Esophagus muscularis mucosa (tissue), 4 donors: ENCODE data around the gene HMMR. TPM values are rescaled to one million over a fixed set of nuclear protein-coding genes. Genes with fewer than 3 reads are reported as not detected.
"Not testable (repeated sequence)": the region's sequence is repeated elsewhere in the genome, so short reads cannot be mapped to it uniquely, and the experiment has no call there.

ENCODE experiments used
- DNase-seq: peaks from one replicate; pipeline ENCODE4 v3.0.0-alpha.2; 2017; ENCODE audit errors: extremely low spot score
- H3K27ac ChIP-seq, 4 donors: fragments of 200-600 bp; sonication (generic); replicated peaks in 1 of 4; 1 replicate in 3 of 4; 2 replicates in 1 of 4; pipeline ENCODE4 v1.5.1; 2016 to 2019; ENCODE audit warnings: mild to moderate bottlenecking in 1 of 4
- H3K27me3 ChIP-seq, 4 donors: fragments of 200-600 bp; sonication (generic); one replicate each; pipeline versions ENCODE4 v1.5.1 to v1.6.0; 2016 to 2019
- H3K36me3 ChIP-seq, 4 donors: fragments of 200-600 bp; sonication (generic); one replicate each; pipeline ENCODE4 v1.5.1; 2016 to 2019
- H3K4me1 ChIP-seq, 4 donors: fragments of 200-600 bp; sonication (generic); one replicate each; pipeline ENCODE4 v1.5.1; 2016 to 2019
- H3K4me3 ChIP-seq, 4 donors: fragments of 200-600 bp; sonication (generic); 1 replicate in 2 of 4; 2 replicates in 2 of 4; pipeline ENCODE4 v1.5.1; 2016 to 2019; ENCODE audit warnings: mild to moderate bottlenecking in 4 of 4, moderate library complexity in 1 of 4
- H3K9me3 ChIP-seq, 4 donors: fragments of 200-600 bp; sonication (generic); 1 replicate in 3 of 4; 2 replicates in 1 of 4; pipeline ENCODE4 v1.5.1; 2016 to 2019
- CTCF ChIP-seq, 3 experiments: fragments of 200-600 bp in 2 of 3; fragments of 450-650 bp in 1 of 3; sonication (generic) in 2 of 3; IDR thresholded peaks; one replicate each; pipeline ENCODE4 v1.5.1; 2017 to 2019; ENCODE audit warnings: antibody characterized with exemption in 3 of 3, mild to moderate bottlenecking in 2 of 3, moderate library complexity in 1 of 3
- EP300 ChIP-seq: sonication (generic); formaldehyde crosslinking; IDR thresholded peaks from one replicate; pipeline ENCODE4 v1.6.1; 2017; ENCODE audit warnings: antibody characterized with exemption
- POLR2A ChIP-seq: fragments of 450-650 bp; IDR thresholded peaks from one replicate; pipeline ENCODE4 v1.6.1; 2017; ENCODE audit warnings: antibody characterized with exemption, moderate library complexity, mild to moderate bottlenecking, low read depth
- POLR2AphosphoS5 ChIP-seq, 2 donors: sonication (generic); formaldehyde crosslinking; IDR thresholded peaks; one replicate each; pipeline ENCODE4 v1.6.1; 2017; ENCODE audit warnings: antibody characterized with exemption in 2 of 2
- WGBS: methylation state at CpG from one replicate; pipeline ENCODE4 v1.1.5; 2018; 5-methylcytosine and 5-hydroxymethylcytosine counted together
- intact Hi-C: fragments of 100-400 bp; cut with DNase I; formaldehyde crosslinking; loops from one replicate; pipeline ENCODE4 v1.15.1; 2023
- total RNA-seq, 4 donors: library from RNA; depleted of rRNA; stranded (reverse); fragments of >200 nt; gene quantifications; one replicate each; pipeline versions ENCODE4 v1.1.0 to v1.2.1, GENCODE V29; 2016

HMMR gene
- total RNA-seq, 4 donors from 2014 or later = 0.17 to 0.57 (median 0.26) TPM; not detected in 1

GRCh38 chr5:163447875-163448274, 12.6 kb upstream of the HMMR start:
- peaks cover 0 to 6% (median 0%) of the 10 kb centered on the region in 4 donors for H3K4me1 ChIP-seq
- TF ChIP-seq POLR2A = no peak
- no peak for TF ChIP-seq CTCF (IDR thresholded peaks at IDR 0.05)
- H3K4me3 ChIP-seq = no peak overlapping the region
- no peaks in the 10 kb centered on the region for H3K27me3 ChIP-seq
- peaks cover 37 to 85% (median 63%) of the 10 kb centered on the region in 4 donors for H3K36me3 ChIP-seq
- no peak for DNase-seq
- intact Hi-C loops = no loop called here
- 69% methylated on average over 3 of the region's 3 CpGs for WGBS
- no peak overlapping the region for H3K27ac ChIP-seq
- no peaks in the 10 kb centered on the region for H3K9me3 ChIP-seq

GRCh38 chr5:163448491-163448890, 11.9 kb upstream of the HMMR start:
- Histone ChIP-seq H3K27me3 (no peaks in the 10 kb centered on the region), H3K27ac (no peak overlapping the region), H3K36me3 (peaks cover 32 to 85% (median 63%) of the 10 kb centered on the region in 4 donors), H3K4me3 (no peak overlapping the region), H3K9me3 (no peaks in the 10 kb centered on the region), H3K4me1 (peaks cover 0 to 6% (median 0%) of the 10 kb centered on the region in 4 donors)
- TF ChIP-seq EP300 = no peak
- TF ChIP-seq POLR2A = no peak
- no peak for TF ChIP-seq CTCF (IDR thresholded peaks at IDR 0.05)
- no peak for TF ChIP-seq POLR2AphosphoS5 (IDR thresholded peaks at IDR 0.05)
- no peak for DNase-seq
- intact Hi-C loops = no loop called here

GRCh38 chr5:163451489-163451888, 8.9 kb upstream of the HMMR start:
- Histone ChIP-seq H3K4me1 (no peaks in the 10 kb centered on the region), H3K36me3 (peaks cover 16 to 81% (median 66%) of the 10 kb centered on the region in 4 donors), H3K4me3 (no peak overlapping the region), H3K9me3 (no peaks in the 10 kb centered on the region), H3K27me3 (no peaks in the 10 kb centered on the region), H3K27ac (no peak overlapping the region)
- 97% methylated on average over 8 of the region's 8 CpGs for WGBS
- TF ChIP-seq POLR2A = no peak
- no peak for TF ChIP-seq CTCF (IDR thresholded peaks at IDR 0.05)
- no peak for TF ChIP-seq POLR2AphosphoS5 (IDR thresholded peaks at IDR 0.05)
- TF ChIP-seq EP300 = no peak
- intact Hi-C loops = no loop called here
- no peak for DNase-seq

- intact Hi-C loops = no loop called here
- Histone ChIP-seq H3K4me3 (no peak overlapping the region), H3K27ac (no peak overlapping the region), H3K4me1 (peaks cover 8 to 13% (median 10%) of the 10 kb centered on the region in 4 donors), H3K9me3 (no peaks in the 10 kb centered on the region), H3K27me3 (no peaks in the 10 kb centered on the region), H3K36me3 (peaks cover 4 to 71% (median 52%) of the 10 kb centered on the region in 4 donors)
- TF ChIP-seq POLR2A (no peak), CTCF (IDR thresholded peaks at IDR 0.05) (no peak), POLR2AphosphoS5 (IDR thresholded peaks at IDR 0.05) (no peak), EP300 (no peak)
- no peak for DNase-seq
- WGBS = 82% methylated on average over 1 of the region's 1 CpG
Measured at GRCh38 chr5:163453705-163454104, 6.7 kb upstream of the HMMR start.

DNA sequence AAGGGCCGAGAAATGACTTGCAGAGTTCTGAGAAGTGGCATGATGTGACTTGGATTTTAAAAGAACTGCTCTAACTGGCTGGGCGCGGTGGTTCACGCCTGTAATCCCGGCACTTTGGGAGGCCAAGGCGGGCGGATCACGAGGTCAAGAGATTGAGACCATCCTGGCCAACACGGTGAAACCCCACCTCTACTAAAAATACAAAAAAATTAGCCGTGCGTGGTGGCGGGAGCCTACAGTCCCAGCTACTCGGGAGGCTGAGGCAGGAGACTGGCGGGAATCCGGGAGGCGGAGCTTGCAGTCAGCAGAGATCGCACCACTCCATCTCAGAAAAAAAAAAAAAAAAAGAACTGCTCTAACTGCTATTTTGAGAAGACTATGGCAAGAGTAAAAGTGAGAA, 5.0 kb upstream of the HMMR start:
- H3K9me3 ChIP-seq, H3K27me3 ChIP-seq, intact Hi-C loops, H3K4me3 ChIP-seq, H3K27ac ChIP-seq, DNase-seq: not testable (repeated sequence)
- 97% methylated on average over 17 of the region's 17 CpGs for WGBS
- H3K36me3 ChIP-seq = peaks cover 4 to 57% (median 46%) of the 10 kb centered on the region in 4 donors
- peaks cover 8 to 18% (median 16%) of the 10 kb centered on the region in 4 donors for H3K4me1 ChIP-seq
